Measurements from ENCODE around the gene DYNC1LI1. TPM values are rescaled to one million over a fixed set of nuclear protein-coding genes. Genes with fewer than 3 reads are reported as not detected.

The DYNC1LI1 gene
- total RNA-seq, 3 donors from 2014 or later, result 25.3 to 35.7 (median 31.8) TPM

DNA sequence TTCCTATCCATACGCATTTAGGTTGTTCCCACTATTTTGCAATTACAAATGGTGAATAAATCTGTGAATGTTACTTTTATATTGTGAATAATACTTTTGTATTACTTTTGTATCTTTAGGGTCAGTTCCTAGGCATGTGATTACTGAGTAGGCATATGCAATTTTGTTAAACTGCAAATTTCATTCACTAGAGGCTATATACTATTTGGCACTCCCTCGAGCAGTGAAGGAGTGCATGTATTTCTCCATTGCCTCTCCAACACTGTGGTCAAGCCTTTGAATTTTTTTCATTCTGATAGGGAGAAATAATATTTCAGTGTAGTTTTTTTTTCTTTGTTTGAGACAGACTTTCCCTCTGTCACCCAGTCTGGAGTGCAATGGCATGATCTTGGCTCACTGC lies 59.7 kb downstream of the DYNC1LI1 start:
- Histone ChIP-seq H3K9me3 (no peaks in the 10 kb centered on the region), H3K27ac (no peak overlapping the region), H3K27me3 (no peaks in the 10 kb centered on the region), H3K36me3 (no peaks in the 10 kb centered on the region), H3K4me3 (no peak overlapping the region), H3K4me1 (no peaks in the 10 kb centered on the region)
- intact Hi-C loops (cut with DNase I; ENCODE audit: low total_unique reads), result no loop called here
- TF ChIP-seq POLR2AphosphoS5 (IDR thresholded peaks at IDR 0.05) (no peak), CTCF (IDR thresholded peaks at IDR 0.05) (no peak), POLR2A (IDR thresholded peaks at IDR 0.05) (no peak)
- no peak for DNase-seq (ENCODE audit: low spot score in 2 of 2)

DNA sequence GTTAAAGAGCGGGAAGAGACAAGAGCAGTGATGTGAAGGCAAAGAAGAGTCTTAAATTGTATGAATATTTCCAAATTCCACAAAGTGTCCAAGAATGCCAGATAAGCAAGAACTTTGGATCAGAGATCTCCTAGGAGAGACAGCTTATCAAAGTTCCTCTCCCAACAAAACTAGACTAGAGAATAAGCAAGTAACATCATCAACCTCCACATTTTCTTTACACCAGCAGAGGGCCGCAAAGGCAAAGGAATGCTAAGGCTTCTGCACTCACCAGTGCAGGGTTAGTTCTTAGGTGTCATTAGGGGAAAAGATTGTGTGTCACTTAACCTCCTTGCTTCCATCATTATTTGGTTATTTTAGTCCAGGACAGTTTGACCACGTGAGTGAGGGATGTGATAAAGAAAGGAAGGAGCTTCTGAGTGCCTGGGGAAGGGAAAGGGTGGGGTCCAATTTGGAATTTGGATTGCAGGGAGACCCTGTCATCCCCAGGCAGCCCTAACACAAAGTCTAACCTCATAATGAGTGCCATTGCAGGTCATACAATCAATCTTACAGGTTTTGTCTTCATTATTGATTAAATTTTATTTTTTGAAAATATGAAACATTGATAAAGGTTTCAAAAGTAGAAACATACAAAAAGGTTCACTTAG lies 60.5 kb downstream of the DYNC1LI1 start:
- no peak for TF ChIP-seq POLR2AphosphoS5 (IDR thresholded peaks at IDR 0.05)
- peak; percentile 19 to 77 (median 66) for TF ChIP-seq CTCF (IDR thresholded peaks at IDR 0.05)
- TF ChIP-seq POLR2A (IDR thresholded peaks at IDR 0.05), result no peak
- H3K4me1 ChIP-seq, result no peaks in the 10 kb centered on the region
- no peaks in the 10 kb centered on the region for H3K9me3 ChIP-seq
- H3K4me3 ChIP-seq, result no peak overlapping the region
- intact Hi-C loops (cut with DNase I; ENCODE audit: low total_unique reads), result no loop called here
- H3K36me3 ChIP-seq, result no peaks in the 10 kb centered on the region
- DNase-seq (ENCODE audit: low spot score in 2 of 2), result peak; percentile 50 to 58
- no peak overlapping the region for H3K27ac ChIP-seq
- H3K27me3 ChIP-seq, result no peaks in the 10 kb centered on the region

DNA sequence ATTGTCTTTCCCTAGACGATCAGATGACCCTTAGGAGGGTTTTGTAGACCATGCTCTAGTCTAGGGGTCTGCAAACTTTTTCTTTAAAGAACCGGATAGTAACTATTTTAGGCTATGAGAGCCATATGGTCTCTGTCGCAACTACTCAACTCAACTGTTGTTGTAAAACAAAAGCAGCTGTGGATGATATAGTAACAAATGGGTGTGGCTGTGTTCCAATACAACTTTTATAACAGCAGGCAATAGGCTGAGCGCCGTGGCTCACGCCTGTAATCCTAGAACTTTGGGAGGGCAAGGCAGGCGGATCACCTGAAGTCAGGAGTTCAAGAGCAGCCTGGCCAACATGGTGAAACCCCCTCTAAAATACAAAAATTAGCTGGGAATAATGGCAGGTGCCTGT lies 61.9 kb downstream of the DYNC1LI1 start:
- TF ChIP-seq CTCF (IDR thresholded peaks at IDR 0.05), result no peak
- no peak for TF ChIP-seq POLR2A (IDR thresholded peaks at IDR 0.05)
- TF ChIP-seq POLR2AphosphoS5 (IDR thresholded peaks at IDR 0.05), result no peak
- H3K36me3 ChIP-seq, result no peaks in the 10 kb centered on the region
- intact Hi-C loops (cut with DNase I; ENCODE audit: low total_unique reads), result no loop called here
- H3K4me3 ChIP-seq, result no peak overlapping the region
- H3K9me3 ChIP-seq, result no peaks in the 10 kb centered on the region
- no peaks in the 10 kb centered on the region for H3K4me1 ChIP-seq
- H3K27me3 ChIP-seq, result no peaks in the 10 kb centered on the region
- DNase-seq (ENCODE audit: low spot score in 2 of 2), result no peak
- no peak overlapping the region for H3K27ac ChIP-seq

- Histone ChIP-seq H3K9me3 (no peaks in the 10 kb centered on the region), H3K27me3 (no peaks in the 10 kb centered on the region), H3K27ac (no peak overlapping the region), H3K36me3 (no peaks in the 10 kb centered on the region), H3K4me1 (no peaks in the 10 kb centered on the region), H3K4me3 (no peak overlapping the region)
- intact Hi-C loops (cut with DNase I; ENCODE audit: low total_unique reads), result no loop called here
- DNase-seq (ENCODE audit: low spot score in 2 of 2), result no peak
- TF ChIP-seq CTCF (IDR thresholded peaks at IDR 0.05), result no peak
- no peak for TF ChIP-seq POLR2A (IDR thresholded peaks at IDR 0.05)
- TF ChIP-seq POLR2AphosphoS5 (IDR thresholded peaks at IDR 0.05), result no peak
Measured at GRCh38 chr3:32506466-32506865, 64.2 kb downstream of the DYNC1LI1 start.

GRCh38 chr3:32502946-32503286 lies 67.7 kb downstream of the DYNC1LI1 start:
- H3K27me3 ChIP-seq, result no peaks in the 10 kb centered on the region
- intact Hi-C loops (cut with DNase I; ENCODE audit: low total_unique reads), result no loop called here
- no peaks in the 10 kb centered on the region for H3K9me3 ChIP-seq
- TF ChIP-seq POLR2A (IDR thresholded peaks at IDR 0.05), result no peak
- no peak for TF ChIP-seq POLR2AphosphoS5 (IDR thresholded peaks at IDR 0.05)
- TF ChIP-seq CTCF (IDR thresholded peaks at IDR 0.05), result no peak
- no peaks in the 10 kb centered on the region for H3K4me1 ChIP-seq
- H3K27ac ChIP-seq, result peak overlapping the region; percentile 96 to 98
- no peak for DNase-seq (ENCODE audit: low spot score in 2 of 2)
- no peaks in the 10 kb centered on the region for H3K36me3 ChIP-seq
- H3K4me3 ChIP-seq, result peak overlapping the region; percentile 87 to 95 (median 90)
